GM19025 (cell line): ENCODE measurements around the gene SCAF11.

Experiments
- ATAC-seq: cut with Tn5 transposase; IDR thresholded peaks from one replicate; pipeline ENCODE4 v1.9.1; 2021; ENCODE audit warnings: mild to moderate bottlenecking, low read depth, moderate library complexity; ENCODE audit not compliant: unreplicated experiment

Gene SCAF11

GRCh38 chr12:45986641-45987339 lies 3.6 kb downstream of the SCAF11 start:
- no peak for ATAC-seq

- ATAC-seq = no peak
Measured at GRCh38 chr12:45981075-45981837, 9.1 kb downstream of the SCAF11 start.

GRCh38 chr12:45980540-45980939 lies 9.8 kb downstream of the SCAF11 start:
- no peak for ATAC-seq

GRCh38 chr12:45978108-45978507 lies 12.3 kb downstream of the SCAF11 start:
- ATAC-seq = no peak

GRCh38 chr12:45977620-45978019 lies 12.8 kb downstream of the SCAF11 start:
- no peak for ATAC-seq

GRCh38 chr12:45975506-45975905 lies 14.9 kb downstream of the SCAF11 start:
- ATAC-seq = no peak

GRCh38 chr12:45974883-45975282 lies 15.5 kb downstream of the SCAF11 start:
- ATAC-seq = no peak

GRCh38 chr12:45974171-45974719 lies 16.1 kb downstream of the SCAF11 start:
- ATAC-seq = no peak

- ATAC-seq = no peak
Measured at GRCh38 chr12:45973526-45973925, 16.8 kb downstream of the SCAF11 start.

GRCh38 chr12:45970391-45970790 lies 20.0 kb downstream of the SCAF11 start:
- no peak for ATAC-seq

- ATAC-seq = no peak
Measured at GRCh38 chr12:45969084-45969483, 21.3 kb downstream of the SCAF11 start.

- ATAC-seq = no peak
Measured at GRCh38 chr12:45966486-45966885, 23.9 kb downstream of the SCAF11 start.

- ATAC-seq = no peak
Measured at GRCh38 chr12:45962553-45963325, 27.6 kb downstream of the SCAF11 start.

GRCh38 chr12:45959728-45960127 lies 30.6 kb downstream of the SCAF11 start:
- no peak for ATAC-seq

- no peak for ATAC-seq
Measured at GRCh38 chr12:45959025-45959424, 31.3 kb downstream of the SCAF11 start.

GRCh38 chr12:45948546-45948945 lies 41.8 kb downstream of the SCAF11 start:
- ATAC-seq = no peak

- ATAC-seq = no peak
Measured at GRCh38 chr12:45946435-45946834, 43.9 kb downstream of the SCAF11 start.

- ATAC-seq = no peak
Measured at GRCh38 chr12:45944771-45945170, 45.6 kb downstream of the SCAF11 start.

GRCh38 chr12:45939759-45940158 lies 50.6 kb downstream of the SCAF11 start:
- no peak for ATAC-seq

- ATAC-seq = no peak
Measured at GRCh38 chr12:45938566-45938965, 51.8 kb downstream of the SCAF11 start.

GRCh38 chr12:45934956-45935355 lies 55.4 kb downstream of the SCAF11 start:
- no peak for ATAC-seq
